Erythroblast (primary cell): ENCODE results near the gene HERC2.

Experiments used
- GATA1 ChIP-seq: IDR thresholded peaks from 2 replicates; pipeline ENCODE4 v1.6.1; 2011; ENCODE audit warnings: low read depth, mild to moderate bottlenecking, control low read depth, low read length, moderate library complexity
- POLR2A ChIP-seq: IDR thresholded peaks from 2 replicates; pipeline ENCODE4 v1.6.1; 2011; ENCODE audit warnings: mild to moderate bottlenecking, low read length

DNA sequence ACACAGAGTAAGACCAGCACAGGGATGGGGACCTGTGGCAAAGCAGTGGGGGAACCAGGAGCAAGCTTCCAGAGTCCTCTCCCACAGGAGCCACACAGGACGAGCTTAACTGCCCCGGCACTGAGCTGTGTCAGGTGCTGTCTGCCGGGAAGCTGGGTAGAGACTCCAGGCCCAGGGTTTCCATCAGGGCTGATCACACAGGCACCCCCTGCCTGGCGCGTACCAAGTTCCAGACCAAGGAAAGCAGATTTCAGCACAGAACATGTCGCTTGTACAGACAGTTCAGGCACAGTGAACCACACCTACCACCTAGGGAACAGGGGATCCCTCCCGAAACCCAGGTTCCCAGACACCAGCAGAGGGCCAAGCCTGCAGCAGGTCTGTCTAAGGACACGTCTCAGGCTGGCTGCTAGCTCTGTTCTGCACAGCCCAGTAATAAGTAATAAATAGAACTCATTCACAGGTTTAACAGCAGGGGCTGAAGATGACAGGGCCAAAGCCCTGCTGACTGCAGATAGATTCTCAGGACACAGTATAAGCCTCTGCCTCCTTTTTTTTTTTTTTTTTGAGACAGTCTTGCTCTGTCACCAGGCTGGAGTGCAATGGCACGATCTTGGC, 192.6 kb downstream of the HERC2 start:
- TF ChIP-seq POLR2A = no peak
- TF ChIP-seq GATA1 = no peak
